H1 (cell line): Measurements from ENCODE around the gene APOBR. TPM values are rescaled to one million over a fixed set of nuclear protein-coding genes. Genes with fewer than 3 reads are reported as not detected.

Experiments
- ASH2L ChIP-seq: fragments of 200-600, 300-600 bp; sonication (generic); IDR thresholded peaks from one replicate; pipeline ENCODE4 v1.7.1; 2017; ENCODE audit warnings: low read length
- CBX8 ChIP-seq: fragments of 300-800, 300-1000 bp; sonication (generic); IDR thresholded peaks from 2 replicates; pipeline ENCODE4 v1.7.1; 2016; ENCODE audit warnings: low read depth, low read length, borderline replicate concordance
- CHD7 ChIP-seq: fragments of 300-600 bp; sonication (generic); IDR thresholded peaks from 2 replicates; pipeline ENCODE4 v1.7.1; 2012; ENCODE audit warnings: low read length, moderate library complexity, mild to moderate bottlenecking, inconsistent platforms; ENCODE audit not compliant: insufficient replicate concordance
- EGR1 ChIP-seq: IDR thresholded peaks from 2 replicates; pipeline ENCODE4 v1.6.1; 2011; ENCODE audit warnings: low read depth, low read length, borderline replicate concordance
- EZH2 ChIP-seq: fragments of 200-600 bp; sonication (generic); IDR thresholded peaks from 2 replicates; pipeline ENCODE4 v1.7.1; 2012; ENCODE audit warnings: low read depth, mild to moderate bottlenecking, moderate library complexity, low read length, inconsistent platforms; ENCODE audit not compliant: severe bottlenecking
- FOSL1 ChIP-seq: IDR thresholded peaks from 2 replicates; pipeline ENCODE4 v1.6.1; 2011; ENCODE audit warnings: mild to moderate bottlenecking, low read depth, low read length, moderate library complexity; ENCODE audit not compliant: insufficient read depth
- HDAC2 ChIP-seq, 2 experiments: fragments of 300-600 bp in 1 of 2; sonication (generic) in 1 of 2; IDR thresholded peaks; 2 replicates each; pipeline ENCODE4 v1.6.1; 2011 to 2012; ENCODE audit warnings: low read depth in 2 of 2, low read length in 2 of 2, mild to moderate bottlenecking in 2 of 2, moderate library complexity in 2 of 2, borderline replicate concordance in 1 of 2, inconsistent platforms in 1 of 2
- JUND ChIP-seq: IDR thresholded peaks from 2 replicates; pipeline ENCODE4 v1.6.1; 2011; ENCODE audit warnings: mild to moderate bottlenecking, improper control_type of control experiment, low read length
- NRF1 ChIP-seq: IDR thresholded peaks from 2 replicates; pipeline ENCODE4 v1.6.1; 2011; ENCODE audit warnings: mild to moderate bottlenecking, low read depth, low read length, improper control_type of control experiment
- POLR2AphosphoS5 ChIP-seq: IDR thresholded peaks from 2 replicates; pipeline ENCODE4 v1.6.1; 2011; ENCODE audit warnings: low read depth, low read length
- SP4 ChIP-seq: IDR thresholded peaks from 2 replicates; pipeline ENCODE4 v1.6.1; 2012; ENCODE audit warnings: low read length, inconsistent platforms
- TEAD4 ChIP-seq: IDR thresholded peaks from 2 replicates; pipeline ENCODE4 v1.6.1; 2012; ENCODE audit warnings: low read depth, low read length, inconsistent platforms, mixed read lengths
- polyA plus RNA-seq, 7 experiments: library from polyadenylated mRNA; depleted of rRNA in 3 of 7; stranded (reverse) in 5 of 7; unstranded in 2 of 7; fragments of >200 nt in 5 of 7; fragments of 200-250 nt in 2 of 7; gene quantifications; 1 replicate in 5 of 7; 2 replicates in 1 of 7; 4 replicates in 1 of 7; pipeline versions ENCODE4 v1.2.1 to v1.2.3, GENCODE V29; 2011 to 2013; ENCODE audit warnings: missing spikeins in 2 of 7, mixed read lengths in 2 of 7
- total RNA-seq: library from RNA; stranded (reverse); fragmentation: NEBNext Ultra II Directional; extraction: Animal tissue kit (Norgen Biotek cat#: 25700); gene quantifications from 2 replicates; pipeline ENCODE4 v1.2.1, GENCODE V29; 2021

The APOBR gene
- total and polyA plus RNA-seq, 2 of the 8 experiments (the other 6 are each of a cell fraction or from before 2014, with no cell fraction given), result not detected

GRCh38 chr16:28502290-28502689, 7.8 kb downstream of the APOBR start (continued):
- TF ChIP-seq CHD7 (no peak), NRF1 (no peak), FOSL1 (no peak), HDAC2 (IDR thresholded peaks at IDR 0.05; ENCODE audit: borderline replicate concordance in 1 of 2, low read depth in 2 of 2, low read length in 2 of 2) (no peak), EZH2 (no peak), POLR2AphosphoS5 (no peak), CBX8 (no peak), JUND (no peak), TEAD4 (no peak), EGR1 (no peak), ASH2L (no peak), SP4 (no peak)
